ENCODE data around the gene STK32B.

The STK32B gene

DNA sequence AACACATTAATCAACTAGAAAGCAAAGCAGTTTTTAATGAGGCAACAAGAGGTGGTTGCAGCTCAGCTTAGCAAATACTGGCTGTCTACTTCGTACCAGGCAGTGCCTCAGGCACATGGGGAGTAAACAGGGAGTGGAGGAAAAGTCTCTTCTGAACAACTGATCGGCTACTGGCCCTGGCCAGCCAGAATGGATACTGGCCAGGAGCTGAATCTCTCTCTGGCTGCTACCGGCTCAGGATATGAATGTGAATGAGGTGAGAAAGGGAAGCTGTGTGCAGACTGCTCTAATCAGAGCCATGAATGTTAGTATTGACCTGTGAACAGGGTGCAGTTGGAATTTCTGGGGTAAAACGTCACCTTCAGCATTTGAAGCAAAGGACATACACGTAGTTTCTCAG, 77.3 kb downstream of the STK32B start:
- TF ChIP-seq, protein P1, sequence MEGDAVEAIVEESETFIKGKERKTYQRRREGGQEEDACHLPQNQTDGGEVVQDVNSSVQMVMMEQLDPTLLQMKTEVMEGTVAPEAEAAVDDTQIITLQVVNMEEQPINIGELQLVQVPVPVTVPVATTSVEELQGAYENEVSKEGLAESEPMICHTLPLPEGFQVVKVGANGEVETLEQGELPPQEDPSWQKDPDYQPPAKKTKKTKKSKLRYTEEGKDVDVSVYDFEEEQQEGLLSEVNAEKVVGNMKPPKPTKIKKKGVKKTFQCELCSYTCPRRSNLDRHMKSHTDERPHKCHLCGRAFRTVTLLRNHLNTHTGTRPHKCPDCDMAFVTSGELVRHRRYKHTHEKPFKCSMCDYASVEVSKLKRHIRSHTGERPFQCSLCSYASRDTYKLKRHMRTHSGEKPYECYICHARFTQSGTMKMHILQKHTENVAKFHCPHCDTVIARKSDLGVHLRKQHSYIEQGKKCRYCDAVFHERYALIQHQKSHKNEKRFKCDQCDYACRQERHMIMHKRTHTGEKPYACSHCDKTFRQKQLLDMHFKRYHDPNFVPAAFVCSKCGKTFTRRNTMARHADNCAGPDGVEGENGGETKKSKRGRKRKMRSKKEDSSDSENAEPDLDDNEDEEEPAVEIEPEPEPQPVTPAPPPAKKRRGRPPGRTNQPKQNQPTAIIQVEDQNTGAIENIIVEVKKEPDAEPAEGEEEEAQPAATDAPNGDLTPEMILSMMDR (IDR thresholded peaks at IDR 0.05; ENCODE audit: extremely low read depth, missing control alignments), result no peak

GRCh38 chr4:5133201-5133600, 81.9 kb downstream of the STK32B start:
- TF ChIP-seq, protein P1 (IDR thresholded peaks at IDR 0.05; ENCODE audit: extremely low read depth, missing control alignments), result no peak

More for the DNA sequence above, 77.3 kb downstream of the STK32B start:
- no peak for DNase-seq (ENCODE audit: low spot score)

GRCh38 chr4:5133933-5134594, 82.8 kb downstream of the STK32B start:
- no peak for DNase-seq (ENCODE audit: low spot score)

More at GRCh38 chr4:5133201-5133600, 81.9 kb downstream of the STK32B start:
- DNase-seq (ENCODE audit: low spot score), result no peak

DNA sequence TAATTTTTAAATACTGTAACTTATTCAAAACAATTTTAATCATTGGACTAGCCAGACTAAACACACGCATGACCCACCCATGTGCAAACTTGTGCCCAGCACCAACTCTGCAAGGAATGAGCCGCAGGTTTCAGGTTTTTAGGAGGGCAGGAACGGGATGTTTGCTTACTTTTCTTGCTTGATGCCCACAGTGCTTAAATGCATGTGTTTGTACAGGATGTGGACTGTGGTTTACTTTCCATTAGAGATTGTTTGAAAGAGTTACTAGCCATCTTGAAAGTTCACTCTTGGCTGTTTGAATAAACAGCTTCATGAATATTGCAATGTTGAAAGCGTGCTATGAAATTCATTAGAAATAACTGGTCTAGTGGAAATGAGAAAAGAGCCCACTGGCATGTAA, 83.3 kb downstream of the STK32B start:
- TF ChIP-seq, protein P1 (IDR thresholded peaks at IDR 0.05; ENCODE audit: extremely low read depth, missing control alignments), result no peak
- no peak for DNase-seq (ENCODE audit: low spot score)

More at GRCh38 chr4:5133933-5134594, 82.8 kb downstream of the STK32B start:
- TF ChIP-seq, protein P1 (IDR thresholded peaks at IDR 0.05; ENCODE audit: extremely low read depth, missing control alignments), result no peak

GRCh38 chr4:5137226-5137625, 85.9 kb downstream of the STK32B start:
- TF ChIP-seq, protein P1 (IDR thresholded peaks at IDR 0.05; ENCODE audit: extremely low read depth, missing control alignments), result no peak
- DNase-seq (ENCODE audit: low spot score), result no peak

- no peak for DNase-seq (ENCODE audit: low spot score)
- TF ChIP-seq, protein P1 (IDR thresholded peaks at IDR 0.05; ENCODE audit: extremely low read depth, missing control alignments), result no peak
Measured at GRCh38 chr4:5137927-5138326, 86.6 kb downstream of the STK32B start.

- DNase-seq (ENCODE audit: low spot score), result no peak
- TF ChIP-seq, protein P1 (IDR thresholded peaks at IDR 0.05; ENCODE audit: extremely low read depth, missing control alignments), result no peak
Measured at GRCh38 chr4:5138389-5138788, 87.1 kb downstream of the STK32B start.
